Endothelial cell of umbilical vein (primary cell): ENCODE measurements around the gene RASD2. TPM values are rescaled to one million over a fixed set of nuclear protein-coding genes. Genes with fewer than 3 reads are reported as not detected.

Experiments used
- BruUV-seq: library from RNA; stranded (reverse); fragments of 400-500 nt; replicated peaks from 2 replicates; lab custom pipeline; 2021; lab: Mats Ljungman, UMichigan
- CTCF ChIA-PET: fragments of 300-600, 350-600 bp; sonication (Branson Sonifier 250); formaldehyde crosslinking; loops from one replicate; lab custom pipeline; 2021; ENCODE audit warnings: antibody characterized with exemption, inconsistent platforms; lab: Charles Lee
- POLR2A ChIA-PET: fragments of 300-600, 350-600 bp; sonication (Branson Sonifier 250); formaldehyde crosslinking; loops from one replicate; lab custom pipeline; 2021; ENCODE audit warnings: antibody characterized with exemption, inconsistent platforms; lab: Charles Lee
- DNase-seq: peaks from one replicate; pipeline ENCODE4 v3.0.0-alpha.2; 2011; ENCODE audit warnings: low read depth, low spot score
- FAIRE-seq: peaks from 2 replicates; lab custom pipeline; 2011; peaks lifted over from hg19 to GRCh38; lab: Jason Lieb, UNC
- H2AFZ ChIP-seq: 2 replicates; pipeline ENCODE4 v1.6.0; 2012; ENCODE audit warnings: low read depth, low read length, control low read depth, inconsistent platforms
- H3K27ac ChIP-seq: 2 replicates; pipeline ENCODE4 v1.5.1; 2011; ENCODE audit warnings: low read depth, mild to moderate bottlenecking, control low read depth, low read length, moderate library complexity; ENCODE audit not compliant: insufficient read depth
- H3K27me3 ChIP-seq, 2 experiments: 2 replicates each; pipeline versions ENCODE4 v1.6.0 to v1.6.1; 2011; ENCODE audit warnings: low read length in 2 of 2, mixed read lengths in 1 of 2; ENCODE audit not compliant: control insufficient read depth in 2 of 2, insufficient read depth in 2 of 2
- H3K36me3 ChIP-seq, 2 experiments: 2 replicates in 1 of 2; 3 replicates in 1 of 2; pipeline ENCODE4 v1.5.1; 2011; ENCODE audit warnings: low read length in 2 of 2, mild to moderate bottlenecking in 1 of 2, moderate library complexity in 1 of 2; ENCODE audit not compliant: control insufficient read depth in 2 of 2, insufficient read depth in 2 of 2; ENCODE audit errors: extremely low read depth in 1 of 2
- H3K4me1 ChIP-seq: 3 replicates; pipeline ENCODE4 v1.5.1; 2011; ENCODE audit warnings: mild to moderate bottlenecking, low read length; ENCODE audit not compliant: control insufficient read depth, insufficient read depth; ENCODE audit errors: extremely low read depth
- H3K4me2 ChIP-seq: 2 replicates; pipeline ENCODE4 v1.6.1; 2011; ENCODE audit warnings: low read length, control low read depth, mixed read lengths; ENCODE audit not compliant: insufficient read depth
- H3K4me3 ChIP-seq, 3 experiments: fragments of 200-600 bp in 1 of 3; sonication (generic), shearing (Covaris generic) in 1 of 3; replicated peaks in 1 of 3; 2 replicates each; pipeline ENCODE4 v1.5.1; 2011 to 2016; ENCODE audit warnings: control low read depth in 3 of 3, low read length in 3 of 3, mild to moderate bottlenecking in 2 of 3, inconsistent platforms in 1 of 3, low read depth in 1 of 3, moderate library complexity in 1 of 3; ENCODE audit not compliant: insufficient read depth in 1 of 3
- H3K79me2 ChIP-seq: 2 replicates; pipeline ENCODE4 v1.6.0; 2012; ENCODE audit warnings: low read length, inconsistent platforms; ENCODE audit not compliant: control insufficient read depth, insufficient read depth
- H3K9ac ChIP-seq: replicated peaks from 2 replicates; pipeline ENCODE3; 2011; ENCODE audit warnings: low read length, control low read depth; ENCODE audit not compliant: insufficient read depth; ENCODE audit errors: extremely low read depth
- H3K9me1 ChIP-seq: replicated peaks from 3 replicates; pipeline ENCODE4 v1.6.0; 2011; ENCODE audit warnings: mild to moderate bottlenecking, low read length; ENCODE audit not compliant: control insufficient read depth, insufficient read depth; ENCODE audit errors: extremely low read depth
- H3K9me3 ChIP-seq: replicated peaks from 2 replicates; pipeline ENCODE4 v1.5.1; 2012; ENCODE audit warnings: low read length, inconsistent platforms; ENCODE audit not compliant: control insufficient read depth, insufficient read depth
- H4K20me1 ChIP-seq: replicated peaks from 2 replicates; pipeline ENCODE3; 2011; ENCODE audit warnings: mild to moderate bottlenecking, low read length; ENCODE audit not compliant: control insufficient read depth, insufficient read depth; ENCODE audit errors: extremely low read depth
- FOS ChIP-seq: IDR thresholded peaks from 2 replicates; pipeline ENCODE4 v1.6.1; 2011; ENCODE audit warnings: mild to moderate bottlenecking, low read length, moderate library complexity, borderline replicate concordance; ENCODE audit not compliant: insufficient read depth
- MAX ChIP-seq: IDR thresholded peaks from 2 replicates; pipeline ENCODE4 v1.6.1; 2011; ENCODE audit not compliant: insufficient read depth, insufficient read length
- MYC ChIP-seq: IDR thresholded peaks from one replicate; pipeline ENCODE4 v1.6.1; 2011; ENCODE audit warnings: mild to moderate bottlenecking, low read depth, low read length
- dilution Hi-C: fragments of 300-500 bp; cut with MboI; formaldehyde crosslinking; loops from one replicate; pipeline ENCODE4 v1.15.0; 2019; ENCODE audit warnings: low sequenced_read_pairs; ENCODE audit not compliant: extremely low pct_ligation_motif_present
- intact Hi-C: fragments of 100-400 bp; cut with micrococcal nuclease; formaldehyde crosslinking; loops from one replicate; pipeline ENCODE4 v1.10.0; 2022
- polyA plus RNA-seq, 4 experiments: library from polyadenylated mRNA; depleted of rRNA in 3 of 4; stranded (reverse) in 3 of 4; unstranded in 1 of 4; fragments of >200 nt; gene quantifications; 2 replicates each; pipeline versions ENCODE4 v1.2.1 to v1.2.3, GENCODE V29; 2011 to 2012; ENCODE audit warnings: missing spikeins in 1 of 4
- total RNA-seq: library from RNA; stranded (reverse); gene quantifications from 2 replicates; pipeline ENCODE4 v1.2.3, GENCODE V29; 2021

The RASD2 gene
- total and polyA plus RNA-seq, 2 donors (not counting 3 experiments of a cell fraction or from before 2014, with no cell fraction given) = not detected

- Histone ChIP-seq H3K4me2 (no peak overlapping the region), H3K4me3 (no peak overlapping the region), H3K9me3 (no peaks in the 10 kb centered on the region), H3K27ac (no peak overlapping the region), H2AFZ (no peak overlapping the region), H3K79me2 (no peaks in the 10 kb centered on the region), H3K27me3 (peaks cover 0 to 8% of the 10 kb centered on the region in 2 experiments), H4K20me1 (no peaks in the 10 kb centered on the region), H3K9me1 (no peaks in the 10 kb centered on the region), H3K36me3 (no peaks in the 10 kb centered on the region), H3K4me1 (no peaks in the 10 kb centered on the region), H3K9ac (no peak overlapping the region)
- dilution Hi-C loops = no loop called here
- CTCF ChIA-PET = interaction anchor here (1.1 to 2.8 kb wide), 4 partner anchors 10 to 134 kb away, joined by 4 to 10 read pairs (median 7); no protein-coding TSS in a partner anchor
- FAIRE-seq (no peak), DNase-seq (no peak)
- no TSS peak for BruUV-seq
- intact Hi-C loops = no loop called here
- TF ChIP-seq MAX (peak; percentile 22), MYC (no peak)
- POLR2A ChIA-PET = no interaction called here
These were observed 24.6 kb downstream of the RASD2 start for GRCh38 chr22:35564975-35565867.

DNA sequence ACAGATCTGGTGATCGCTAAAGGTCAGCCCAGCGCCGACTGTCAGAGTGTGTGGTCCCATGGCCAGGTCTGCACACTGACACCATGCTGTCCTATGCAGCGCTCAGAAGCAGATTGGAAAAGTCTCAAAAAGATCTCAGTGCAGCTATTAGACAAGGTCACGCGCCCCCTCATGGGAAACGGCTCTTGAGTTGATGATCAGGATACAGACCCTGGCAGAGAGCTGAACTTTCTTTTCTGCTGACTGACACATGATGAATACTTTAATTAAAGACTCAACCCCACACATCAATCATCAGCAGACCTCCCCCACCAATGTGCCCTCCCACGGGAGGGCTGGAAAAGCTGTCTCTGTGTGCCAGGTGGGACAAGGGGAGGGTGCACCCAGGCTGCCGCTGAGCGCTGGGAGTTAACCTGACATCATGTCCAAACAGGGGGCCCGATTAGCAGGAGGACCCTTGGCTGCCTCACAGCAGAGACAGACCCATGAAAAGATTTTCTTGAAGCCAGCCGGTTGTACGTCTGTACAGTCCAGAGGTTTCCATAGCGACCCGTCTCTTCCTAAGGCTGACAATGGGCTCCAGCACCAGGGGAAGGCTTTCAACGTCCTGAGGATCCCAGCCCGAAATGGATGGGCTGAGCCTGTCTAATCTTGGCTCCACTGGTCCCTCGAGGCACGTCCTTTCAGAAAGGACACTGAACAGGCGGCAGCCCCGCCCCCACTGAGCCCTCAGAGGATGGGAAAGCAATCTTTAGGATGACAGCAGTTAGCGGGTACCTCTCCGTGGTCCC lies 26.9 kb downstream of the RASD2 start:
- TF ChIP-seq FOS = no peak
- no peak overlapping the region for H3K9ac ChIP-seq
- H3K4me1 ChIP-seq = no peaks in the 10 kb centered on the region
- H4K20me1 ChIP-seq = no peaks in the 10 kb centered on the region
- H3K4me3 ChIP-seq = no peak overlapping the region
- no peaks in the 10 kb centered on the region for H3K36me3 ChIP-seq
- no peaks in the 10 kb centered on the region for H3K79me2 ChIP-seq
- FAIRE-seq (no peak), DNase-seq (no peak)
- POLR2A ChIA-PET = no interaction called here
- intact Hi-C loops (no loop called here), dilution Hi-C loops (no loop called here)
- no TSS peak for BruUV-seq
- CTCF ChIA-PET = interaction anchor here (0.5 to 1.1 kb wide), 2 partner anchors 100 to 137 kb away, joined by 3 to 4 read pairs; no protein-coding TSS in a partner anchor
- no peaks in the 10 kb centered on the region for H3K9me1 ChIP-seq
- no peak overlapping the region for H3K4me2 ChIP-seq
- H2AFZ ChIP-seq = no peak overlapping the region
- peaks cover 0 to 8% of the 10 kb centered on the region in 2 experiments for H3K27me3 ChIP-seq
- no peak overlapping the region for H3K27ac ChIP-seq
- no peaks in the 10 kb centered on the region for H3K9me3 ChIP-seq
